Lung (tissue), 12 donors: ENCODE measurements around the gene TXNDC5. TPM values are rescaled to one million over a fixed set of nuclear protein-coding genes. Genes with fewer than 3 reads are reported as not detected.

Source experiments
- ATAC-seq: fragments of 200-7000 bp; cut with Tn5 transposase; one replicate; pipeline ENCODE4 v1.9.1; 2020; ENCODE audit warnings: moderate number of reproducible peaks; ENCODE audit not compliant: insufficient read depth, low FRiP score
- DNase-seq, 3 donors: peaks; one replicate each; pipeline ENCODE4 v3.0.0-alpha.2; 2013 to 2017
- H3K27ac ChIP-seq, 2 donors: one replicate each; pipeline ENCODE4 v1.5.1; 2013; ENCODE audit warnings: mild to moderate bottlenecking in 2 of 2, moderate library complexity in 2 of 2, control low read depth in 1 of 2, inconsistent platforms in 1 of 2, low read depth in 1 of 2, low read length in 1 of 2
- H3K27me3 ChIP-seq, 3 donors: one replicate each; pipeline ENCODE4 v1.5.1; 2013; ENCODE audit warnings: low read length in 2 of 3; ENCODE audit not compliant: control insufficient read depth in 3 of 3, insufficient read depth in 3 of 3
- H3K36me3 ChIP-seq, 4 donors: one replicate each; pipeline ENCODE4 v1.5.1; 2013; ENCODE audit warnings: low read length in 4 of 4, mild to moderate bottlenecking in 1 of 4, moderate library complexity in 1 of 4; ENCODE audit not compliant: control insufficient read depth in 4 of 4, insufficient read depth in 4 of 4
- H3K4me1 ChIP-seq, 5 donors: one replicate each; pipeline ENCODE4 v1.5.1; 2013; ENCODE audit warnings: low read length in 5 of 5, mild to moderate bottlenecking in 2 of 5, moderate library complexity in 1 of 5; ENCODE audit not compliant: control insufficient read depth in 5 of 5, insufficient read depth in 5 of 5
- H3K4me3 ChIP-seq: one replicate; pipeline ENCODE4 v1.5.1; 2013; ENCODE audit warnings: mild to moderate bottlenecking, control low read depth, moderate library complexity
- H3K9ac ChIP-seq, 2 donors: one replicate each; pipeline ENCODE4 v1.5.1; 2013; ENCODE audit warnings: low read length in 2 of 2, control low read depth in 1 of 2; ENCODE audit not compliant: insufficient read depth in 1 of 2
- H3K9me3 ChIP-seq, 4 donors: one replicate each; pipeline ENCODE4 v1.5.1; 2013; ENCODE audit warnings: low read length in 3 of 4, mild to moderate bottlenecking in 1 of 4, moderate library complexity in 1 of 4; ENCODE audit not compliant: control insufficient read depth in 4 of 4, insufficient read depth in 3 of 4
- CTCF ChIP-seq: IDR thresholded peaks from 2 replicates; pipeline ENCODE4 v1.5.1; 2012; ENCODE audit warnings: mild to moderate bottlenecking; ENCODE audit errors: control extremely low read depth, extremely low read depth
- WGBS, 2 donors: extraction: QIAGEN DNeasy Blood & Tissue Kit; methylation state at CpG; one replicate each; pipeline ENCODE4 v1.1.7; 2013; 5-methylcytosine and 5-hydroxymethylcytosine counted together
- polyA plus RNA-seq, 2 donors: library from polyadenylated mRNA; stranded (reverse); fragments of 200-250 nt; gene quantifications; one replicate each; pipeline ENCODE4 v1.2.1, GENCODE V29; 2013
- total RNA-seq, 2 donors: library from RNA; depleted of rRNA in 1 of 2; stranded (reverse); fragments of >200 nt in 1 of 2; gene quantifications; one replicate each; pipeline ENCODE4 v1.2.1, GENCODE V29; 2014 to 2021
- donor health status: control.
- donor health status: control.
- donor health status: Bipolar disorder and iron deficiency.
- donor health status: healthy.
- donor health status: DM: yes; HTN: yes; CAD: no.

Gene TXNDC5
- total and polyA plus RNA-seq, 4 donors, result 79.2 to 177 (median 123) TPM

- peaks cover 2 to 14% (median 4%) of the 10 kb centered on the region in 5 donors for H3K4me1 ChIP-seq
- no peak for TF ChIP-seq CTCF
- no peaks in the 10 kb centered on the region for H3K9me3 ChIP-seq
- ATAC-seq, result no peak
- no peak overlapping the region for H3K4me3 ChIP-seq
- DNase-seq, result no peak
- peaks cover 0 to 24% (median 3%) of the 10 kb centered on the region in 3 donors for H3K27me3 ChIP-seq
- no peak overlapping the region for H3K9ac ChIP-seq
- no peak overlapping the region for H3K27ac ChIP-seq
- WGBS, 2 donors, result 86 to 89% methylated on average over 6 of the region's 6 CpGs
- H3K36me3 ChIP-seq, result no peaks in the 10 kb centered on the region
Measured at GRCh38 chr6:7912024-7912423, 1.4 kb upstream of the TXNDC5 start.

- peaks cover 0 to 24% (median 3%) of the 10 kb centered on the region in 3 donors for H3K27me3 ChIP-seq
- peaks cover 2 to 14% (median 4%) of the 10 kb centered on the region in 5 donors for H3K4me1 ChIP-seq
- no peaks in the 10 kb centered on the region for H3K36me3 ChIP-seq
- TF ChIP-seq CTCF, result no peak
- no peak overlapping the region for H3K9ac ChIP-seq
- ATAC-seq (no peak), DNase-seq (no peak)
- WGBS, 2 donors, result 88 to 89% methylated on average over 11 of the region's 11 CpGs
- peak overlapping the region in 1 of 2 donors; percentile 84 for H3K27ac ChIP-seq
- H3K9me3 ChIP-seq, result no peaks in the 10 kb centered on the region
- H3K4me3 ChIP-seq, result no peak overlapping the region
Measured at GRCh38 chr6:7911345-7911725, 747 bp upstream of the TXNDC5 start.

- 0 to 1% methylated on average over 39 to 57 of the region's 57 CpGs for WGBS, 2 donors
- H3K9ac ChIP-seq, result no peak overlapping the region
Measured at GRCh38 chr6:7910298-7910653, 312 bp downstream of the TXNDC5 start.

More at GRCh38 chr6:7910298-7910653, 312 bp downstream of the TXNDC5 start:
- H3K4me3 ChIP-seq, result peak overlapping the region; percentile 84
- no peak for DNase-seq
- no peaks in the 10 kb centered on the region for H3K36me3 ChIP-seq
- no peaks in the 10 kb centered on the region for H3K9me3 ChIP-seq
- peaks cover 0 to 24% (median 3%) of the 10 kb centered on the region in 3 donors for H3K27me3 ChIP-seq
- H3K4me1 ChIP-seq, result peaks cover 2 to 14% (median 4%) of the 10 kb centered on the region in 5 donors
- no peak for ATAC-seq
- TF ChIP-seq CTCF, result no peak
- peak overlapping the region; percentile 78 to 85 for H3K27ac ChIP-seq
